A673 (cell line): Measurements from ENCODE around the gene CKB. TPM values are rescaled to one million over a fixed set of nuclear protein-coding genes. Genes with fewer than 3 reads are reported as not detected.
"Not testable (repeated sequence)": the region's sequence is repeated elsewhere in the genome, so short reads cannot be mapped to it uniquely, and the experiment has no call there.

Experiments used
- BruUV-seq: library from RNA; stranded (reverse); fragments of 400-500 nt; replicated peaks from 2 replicates; lab custom pipeline; 2021; lab: Mats Ljungman, UMichigan
- CTCF ChIA-PET: fragments of 300-600 bp; sonication (Branson Sonifier 250); formaldehyde crosslinking; loops from one replicate; lab custom pipeline; 2022; ENCODE audit warnings: antibody characterized with exemption; lab: Charles Lee
- POLR2A ChIA-PET: fragments of 300-600 bp; sonication (Branson Sonifier 250); formaldehyde crosslinking; loops from one replicate; lab custom pipeline; 2022; ENCODE audit warnings: antibody characterized with exemption; ENCODE audit not compliant: low non-redundant PET; lab: Charles Lee
- DNase-seq: peaks from one replicate; pipeline ENCODE4 v3.0.0-alpha.2; 2015; ENCODE audit warnings: low spot score
- H3K27ac ChIP-seq: fragments of 200-600 bp; sonication (generic); 2 replicates; pipeline ENCODE4 v1.5.1; 2016; ENCODE audit warnings: mixed run types, low read depth, mild to moderate bottlenecking, mixed read lengths, antibody characterized with exemption, low read length; ENCODE audit not compliant: poor library complexity, severe bottlenecking
- H3K27me3 ChIP-seq: fragments of 200-600 bp; sonication (generic); replicated peaks from 2 replicates; pipeline ENCODE4 v1.6.1; 2017; ENCODE audit warnings: mixed run types, low read depth, mild to moderate bottlenecking, mixed read lengths, antibody characterized with exemption, low read length; ENCODE audit not compliant: insufficient read depth, poor library complexity
- H3K36me3 ChIP-seq: fragments of 200-600 bp; sonication (generic); 2 replicates; pipeline ENCODE4 v1.6.1; 2016; ENCODE audit warnings: mixed run types, mild to moderate bottlenecking, mixed read lengths, antibody characterized with exemption, low read length; ENCODE audit not compliant: insufficient read depth, poor library complexity, severe bottlenecking
- H3K4me1 ChIP-seq: fragments of 200-600 bp; sonication (generic); 2 replicates; pipeline ENCODE4 v1.6.1; 2017; ENCODE audit warnings: mixed run types, mild to moderate bottlenecking, mixed read lengths, antibody characterized with exemption, low read length; ENCODE audit not compliant: insufficient read depth, poor library complexity, severe bottlenecking
- H3K4me3 ChIP-seq: fragments of 200-600 bp; sonication (generic); 2 replicates; pipeline ENCODE4 v1.5.1; 2016; ENCODE audit warnings: low read depth, mixed run types, mild to moderate bottlenecking, mixed read lengths, low read length; ENCODE audit not compliant: poor library complexity, severe bottlenecking
- H3K9me3 ChIP-seq: fragments of 200-600 bp; sonication (generic); 2 replicates; pipeline ENCODE4 v1.6.1; 2016; ENCODE audit warnings: mixed run types, low read depth, mild to moderate bottlenecking, mixed read lengths, antibody characterized with exemption, low read length; ENCODE audit not compliant: poor library complexity, severe bottlenecking
- CTCF ChIP-seq: fragments of 300-800, 200-600 bp; sonication (generic); conservative IDR thresholded peaks from 2 replicates; pipeline ENCODE4 v1.5.1; 2017; ENCODE audit warnings: low read depth, mild to moderate bottlenecking, antibody characterized with exemption, low read length, moderate library complexity, mixed read lengths
- EZH2 ChIP-seq: fragments of 200-600 bp; sonication (generic); IDR thresholded peaks from 2 replicates; pipeline ENCODE4 v1.6.1; 2017; ENCODE audit warnings: borderline replicate concordance, low read depth, mild to moderate bottlenecking, mixed read lengths, antibody characterized with exemption, low read length; ENCODE audit not compliant: poor library complexity, severe bottlenecking
- intact Hi-C: fragments of 100-400 bp; cut with micrococcal nuclease; formaldehyde crosslinking; loops from one replicate; pipeline ENCODE4 v1.10.0; 2022; ENCODE audit not compliant: unreplicated experiment
- total RNA-seq: library from RNA; stranded (reverse); gene quantifications from 2 replicates; pipeline ENCODE4 v1.2.3, GENCODE V29; 2021

CKB gene
- total RNA-seq, 1 experiment from 2014 or later = 118 TPM

GRCh38 chr14:103514596-103515421, 7.8 kb downstream of the CKB start:
- TF ChIP-seq CTCF (no peak), EZH2 (no peak)
- intact Hi-C loops = no loop called here
- no TSS peak for BruUV-seq
- H3K4me3 ChIP-seq = no peak overlapping the region
- DNase-seq = no peak
- H3K27ac ChIP-seq = no peak overlapping the region
- H3K9me3 ChIP-seq = no peaks in the 10 kb centered on the region
- peaks cover 8% of the 10 kb centered on the region for H3K36me3 ChIP-seq
- CTCF ChIA-PET = interaction anchor here (0.6 kb wide), 1 partner anchor 436 kb away, joined by 8 read pairs; no protein-coding TSS in a partner anchor
- H3K27me3 ChIP-seq = no peaks in the 10 kb centered on the region
- peaks cover 16% of the 10 kb centered on the region for H3K4me1 ChIP-seq
- POLR2A ChIA-PET = no interaction called here

- TF ChIP-seq CTCF (no peak), EZH2 (no peak)
- no peaks in the 10 kb centered on the region for H3K9me3 ChIP-seq
- no TSS peak for BruUV-seq
- no peaks in the 10 kb centered on the region for H3K36me3 ChIP-seq
- DNase-seq = peak; percentile 54
- intact Hi-C loops = no loop called here
- peak overlapping the region; percentile 51 for H3K27ac ChIP-seq
- POLR2A ChIA-PET = no interaction called here
- peaks cover 12% of the 10 kb centered on the region for H3K4me1 ChIP-seq
- CTCF ChIA-PET = no interaction called here
- no peaks in the 10 kb centered on the region for H3K27me3 ChIP-seq
- H3K4me3 ChIP-seq = no peak overlapping the region
Measured at GRCh38 chr14:103512701-103513611, 9.7 kb downstream of the CKB start.

- BruUV-seq, H3K4me3 ChIP-seq, H3K27me3 ChIP-seq, H3K9me3 ChIP-seq, DNase-seq, CTCF ChIA-PET, POLR2A ChIA-PET, H3K36me3 ChIP-seq, intact Hi-C loops: not testable (repeated sequence)
- Histone ChIP-seq H3K27ac (peak overlapping the region; percentile 51), H3K4me1 (peaks cover 12% of the 10 kb centered on the region)
Measured at GRCh38 chr14:103512180-103512579, 10.4 kb downstream of the CKB start.
